ENCODE results near the gene SH3BP4. TPM values are rescaled to one million over a fixed set of nuclear protein-coding genes. Genes with fewer than 3 reads are reported as not detected.

The SH3BP4 gene
- total and polyA plus RNA-seq, 10 of the 15 experiments (the other 5 are each of a cell fraction or from before 2014, with no cell fraction given), result 0.03 to 0.36 TPM; not detected in 8

- Histone ChIP-seq H2AFZ (ENCODE audit: control insufficient read depth, low read depth, low read length) (no peak overlapping the region), H3K4me3 (no peak overlapping the region), H3K4me1 (ENCODE audit: control insufficient read depth, insufficient read depth, low read length) (no peaks in the 10 kb centered on the region), H3K36me3 (ENCODE audit: control insufficient read depth in 2 of 2, insufficient read depth in 2 of 2, low read length in 1 of 2) (no peaks in the 10 kb centered on the region), H3K27me3 (replicated peaks in 1 of 2; ENCODE audit: control insufficient read depth in 2 of 2, insufficient read depth in 2 of 2, low read length in 1 of 2) (no peaks in the 10 kb centered on the region), H3K9ac (ENCODE audit: control insufficient read depth, insufficient read depth, low read length) (no peak overlapping the region), H3K79me2 (ENCODE audit: control insufficient read depth, insufficient read depth, low read length) (no peaks in the 10 kb centered on the region), H3K27ac (ENCODE audit: control insufficient read depth, insufficient read depth) (no peak overlapping the region), H3K9me3 (replicated peaks; ENCODE audit: control insufficient read depth, insufficient read depth, low read length) (no peaks in the 10 kb centered on the region), H4K20me1 (ENCODE audit: control insufficient read depth, insufficient read depth) (no peaks in the 10 kb centered on the region), H3K4me2 (ENCODE audit: control insufficient read depth, insufficient read depth) (no peak overlapping the region)
- RAD21 ChIA-PET (ENCODE audit: unreplicated experiment), result no interaction called here
- in situ Hi-C loops (cut with MboI), result no loop called here
- WGBS (ENCODE audit: insufficient coverage, insufficient replicate concordance, low lambda C conversion rate, missing lambda C conversion rate), result 52% methylated on average over 18 of the region's 18 CpGs
- intact Hi-C loops (cut with micrococcal nuclease; ENCODE audit: unreplicated experiment), result no loop called here
- ATAC-seq (no peak), DNase-seq (ENCODE audit: low read depth, low spot score) (no peak), FAIRE-seq (no peak)
- SMC1A ChIA-PET (ENCODE audit: uncharacterized antibody, unreplicated experiment), result no interaction called here
- BruUV-seq (replicated peaks), result no TSS peak
- POLR2A ChIA-PET, result no interaction called here
- CTCF ChIA-PET, result interaction anchor here (0.7 kb wide), 1 partner anchor 211 kb away, joined by 4 read pairs; no protein-coding TSS in a partner anchor
- no peak for TF ChIP-seq SKIL (IDR thresholded peaks at IDR 0.05; ENCODE audit: low read depth, poor library complexity, severe bottlenecking)
Observed at GRCh38 chr2:234976479-234977227, 24.8 kb downstream of the SH3BP4 start.

GRCh38 chr2:234977228-234977679, 25.4 kb downstream of the SH3BP4 start:
- Histone ChIP-seq H4K20me1 (ENCODE audit: control insufficient read depth, insufficient read depth) (no peaks in the 10 kb centered on the region), H3K27me3 (replicated peaks in 1 of 2; ENCODE audit: control insufficient read depth in 2 of 2, insufficient read depth in 2 of 2, low read length in 1 of 2) (no peaks in the 10 kb centered on the region), H3K9me3 (replicated peaks; ENCODE audit: control insufficient read depth, insufficient read depth, low read length) (no peaks in the 10 kb centered on the region), H3K9ac (ENCODE audit: control insufficient read depth, insufficient read depth, low read length) (no peak overlapping the region), H3K27ac (ENCODE audit: control insufficient read depth, insufficient read depth) (no peak overlapping the region), H3K4me3 (no peak overlapping the region), H3K36me3 (ENCODE audit: control insufficient read depth in 2 of 2, insufficient read depth in 2 of 2, low read length in 1 of 2) (no peaks in the 10 kb centered on the region), H3K4me1 (ENCODE audit: control insufficient read depth, insufficient read depth, low read length) (no peaks in the 10 kb centered on the region), H3K79me2 (ENCODE audit: control insufficient read depth, insufficient read depth, low read length) (no peaks in the 10 kb centered on the region), H2AFZ (ENCODE audit: control insufficient read depth, low read depth, low read length) (no peak overlapping the region), H3K4me2 (ENCODE audit: control insufficient read depth, insufficient read depth) (no peak overlapping the region)
- no peak for ATAC-seq
- BruUV-seq (replicated peaks), result no TSS peak
- POLR2A ChIA-PET, result no interaction called here
- in situ Hi-C loops (cut with MboI), result no loop called here
- intact Hi-C loops (cut with micrococcal nuclease; ENCODE audit: unreplicated experiment), result no loop called here
- no peak for FAIRE-seq
- SMC1A ChIA-PET (ENCODE audit: uncharacterized antibody, unreplicated experiment), result no interaction called here
- RAD21 ChIA-PET (ENCODE audit: unreplicated experiment), result no interaction called here
- WGBS (ENCODE audit: insufficient coverage, insufficient replicate concordance, low lambda C conversion rate, missing lambda C conversion rate), result 15% methylated on average over 12 of the region's 12 CpGs
- no peak for DNase-seq (ENCODE audit: low read depth, low spot score)
- CTCF ChIA-PET, result interaction anchor here (0.7 kb wide), 1 partner anchor 212 kb away, joined by 4 read pairs; no protein-coding TSS in a partner anchor
- TF ChIP-seq USF2 (IDR thresholded peaks at IDR 0.05; ENCODE audit: borderline replicate concordance, low read depth, low read length), result no peak
- TF ChIP-seq YBX1 (IDR thresholded peaks at IDR 0.05), result no peak
- no peak for TF ChIP-seq KAT2A (conservative IDR thresholded peaks at IDR 0.05; ENCODE audit: control insufficient read depth, low read depth, low read length)
- TF ChIP-seq NR2C1 (IDR thresholded peaks at IDR 0.05), result no peak
- no peak for TF ChIP-seq RFX5 (IDR thresholded peaks at IDR 0.05; ENCODE audit: low read depth, low read length)
- TF ChIP-seq ELK1 (IDR thresholded peaks at IDR 0.05; ENCODE audit: low read depth, low read length), result no peak
- no peak for TF ChIP-seq SMAD5 (IDR thresholded peaks at IDR 0.05; ENCODE audit: low read depth)

All from GM12878 (cell line).